Measurements from ENCODE around the gene CYTH3. TPM values are rescaled to one million over a fixed set of nuclear protein-coding genes. Genes with fewer than 3 reads are reported as not detected.

The CYTH3 gene
- total and polyA plus RNA-seq, 2 of the 13 experiments (the other 11 are each of a cell fraction or from before 2014, with no cell fraction given): 3.1 to 3.8 TPM

DNA sequence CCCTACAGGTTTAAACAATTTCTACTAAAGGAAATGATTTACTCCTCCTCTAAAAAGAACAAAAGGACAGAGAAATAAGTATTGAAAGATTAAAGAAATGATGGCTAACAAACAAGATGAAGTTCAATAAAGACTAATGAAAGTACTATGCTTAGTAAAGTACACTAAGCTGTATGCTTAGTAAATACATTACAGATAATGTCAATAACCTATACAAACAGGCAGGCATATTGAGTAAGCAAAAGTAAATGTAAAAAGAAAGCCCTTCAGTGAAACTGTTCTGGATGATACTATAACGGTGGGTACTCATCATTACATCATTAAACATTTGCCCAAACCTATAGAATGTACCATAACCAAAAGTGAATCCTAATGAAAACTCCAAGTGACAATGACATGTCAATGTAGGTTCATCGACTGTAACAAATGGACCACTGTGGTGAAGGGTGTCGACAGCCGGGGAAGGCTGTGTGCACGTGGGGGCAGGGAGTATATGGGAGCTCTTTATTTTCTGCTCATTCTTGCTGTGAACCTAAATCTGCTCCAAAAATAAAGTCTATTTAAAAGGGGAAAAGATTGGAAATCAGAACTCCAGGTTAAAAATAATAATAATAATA, 34.0 kb downstream of the CYTH3 start (continued):
- TF ChIP-seq, protein P1, sequence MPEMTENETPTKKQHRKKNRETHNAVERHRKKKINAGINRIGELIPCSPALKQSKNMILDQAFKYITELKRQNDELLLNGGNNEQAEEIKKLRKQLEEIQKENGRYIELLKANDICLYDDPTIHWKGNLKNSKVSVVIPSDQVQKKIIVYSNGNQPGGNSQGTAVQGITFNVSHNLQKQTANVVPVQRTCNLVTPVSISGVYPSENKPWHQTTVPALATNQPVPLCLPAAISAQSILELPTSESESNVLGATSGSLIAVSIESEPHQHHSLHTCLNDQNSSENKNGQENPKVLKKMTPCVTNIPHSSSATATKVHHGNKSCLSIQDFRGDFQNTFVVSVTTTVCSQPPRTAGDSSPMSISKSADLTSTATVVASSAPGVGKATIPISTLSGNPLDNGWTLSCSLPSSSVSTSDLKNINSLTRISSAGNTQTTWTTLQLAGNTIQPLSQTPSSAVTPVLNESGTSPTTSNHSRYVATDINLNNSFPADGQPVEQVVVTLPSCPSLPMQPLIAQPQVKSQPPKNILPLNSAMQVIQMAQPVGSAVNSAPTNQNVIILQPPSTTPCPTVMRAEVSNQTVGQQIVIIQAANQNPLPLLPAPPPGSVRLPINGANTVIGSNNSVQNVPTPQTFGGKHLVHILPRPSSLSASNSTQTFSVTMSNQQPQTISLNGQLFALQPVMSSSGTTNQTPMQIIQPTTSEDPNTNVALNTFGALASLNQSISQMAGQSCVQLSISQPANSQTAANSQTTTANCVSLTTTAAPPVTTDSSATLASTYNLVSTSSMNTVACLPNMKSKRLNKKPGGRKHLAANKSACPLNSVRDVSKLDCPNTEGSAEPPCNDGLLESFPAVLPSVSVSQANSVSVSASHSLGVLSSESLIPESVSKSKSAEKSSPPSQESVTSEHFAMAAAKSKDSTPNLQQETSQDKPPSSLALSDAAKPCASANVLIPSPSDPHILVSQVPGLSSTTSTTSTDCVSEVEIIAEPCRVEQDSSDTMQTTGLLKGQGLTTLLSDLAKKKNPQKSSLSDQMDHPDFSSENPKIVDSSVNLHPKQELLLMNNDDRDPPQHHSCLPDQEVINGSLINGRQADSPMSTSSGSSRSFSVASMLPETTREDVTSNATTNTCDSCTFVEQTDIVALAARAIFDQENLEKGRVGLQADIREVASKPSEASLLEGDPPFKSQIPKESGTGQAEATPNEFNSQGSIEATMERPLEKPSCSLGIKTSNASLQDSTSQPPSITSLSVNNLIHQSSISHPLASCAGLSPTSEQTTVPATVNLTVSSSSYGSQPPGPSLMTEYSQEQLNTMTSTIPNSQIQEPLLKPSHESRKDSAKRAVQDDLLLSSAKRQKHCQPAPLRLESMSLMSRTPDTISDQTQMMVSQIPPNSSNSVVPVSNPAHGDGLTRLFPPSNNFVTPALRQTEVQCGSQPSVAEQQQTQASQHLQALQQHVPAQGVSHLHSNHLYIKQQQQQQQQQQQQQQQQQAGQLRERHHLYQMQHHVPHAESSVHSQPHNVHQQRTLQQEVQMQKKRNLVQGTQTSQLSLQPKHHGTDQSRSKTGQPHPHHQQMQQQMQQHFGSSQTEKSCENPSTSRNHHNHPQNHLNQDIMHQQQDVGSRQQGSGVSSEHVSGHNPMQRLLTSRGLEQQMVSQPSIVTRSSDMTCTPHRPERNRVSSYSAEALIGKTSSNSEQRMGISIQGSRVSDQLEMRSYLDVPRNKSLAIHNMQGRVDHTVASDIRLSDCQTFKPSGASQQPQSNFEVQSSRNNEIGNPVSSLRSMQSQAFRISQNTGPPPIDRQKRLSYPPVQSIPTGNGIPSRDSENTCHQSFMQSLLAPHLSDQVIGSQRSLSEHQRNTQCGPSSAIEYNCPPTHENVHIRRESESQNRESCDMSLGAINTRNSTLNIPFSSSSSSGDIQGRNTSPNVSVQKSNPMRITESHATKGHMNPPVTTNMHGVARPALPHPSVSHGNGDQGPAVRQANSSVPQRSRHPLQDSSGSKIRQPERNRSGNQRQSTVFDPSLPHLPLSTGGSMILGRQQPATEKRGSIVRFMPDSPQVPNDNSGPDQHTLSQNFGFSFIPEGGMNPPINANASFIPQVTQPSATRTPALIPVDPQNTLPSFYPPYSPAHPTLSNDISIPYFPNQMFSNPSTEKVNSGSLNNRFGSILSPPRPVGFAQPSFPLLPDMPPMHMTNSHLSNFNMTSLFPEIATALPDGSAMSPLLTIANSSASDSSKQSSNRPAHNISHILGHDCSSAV (CRISPR knock-in tag; IDR thresholded peaks at IDR 0.05; ENCODE audit: borderline replicate concordance): no peak
- TF ChIP-seq ZNF552 (CRISPR knock-in tag; IDR thresholded peaks at IDR 0.05; ENCODE audit: borderline replicate concordance) (no peak), ZNF567 (CRISPR knock-in tag; IDR thresholded peaks at IDR 0.05; ENCODE audit: borderline replicate concordance) (no peak), BORCS8-MEF2B (CRISPR knock-in tag; IDR thresholded peaks at IDR 0.05) (no peak), NR2F1 (CRISPR knock-in tag; IDR thresholded peaks at IDR 0.05) (no peak), ARHGAP35 (CRISPR knock-in tag; IDR thresholded peaks at IDR 0.05; ENCODE audit: borderline replicate concordance) (no peak), SRY (CRISPR knock-in tag; IDR thresholded peaks at IDR 0.05) (no peak), ZNF121 (CRISPR knock-in tag; IDR thresholded peaks at IDR 0.05) (no peak), SUZ12 (IDR thresholded peaks at IDR 0.05; ENCODE audit: low read depth, low read length) (no peak)
- TF ChIP-seq, protein P2, sequence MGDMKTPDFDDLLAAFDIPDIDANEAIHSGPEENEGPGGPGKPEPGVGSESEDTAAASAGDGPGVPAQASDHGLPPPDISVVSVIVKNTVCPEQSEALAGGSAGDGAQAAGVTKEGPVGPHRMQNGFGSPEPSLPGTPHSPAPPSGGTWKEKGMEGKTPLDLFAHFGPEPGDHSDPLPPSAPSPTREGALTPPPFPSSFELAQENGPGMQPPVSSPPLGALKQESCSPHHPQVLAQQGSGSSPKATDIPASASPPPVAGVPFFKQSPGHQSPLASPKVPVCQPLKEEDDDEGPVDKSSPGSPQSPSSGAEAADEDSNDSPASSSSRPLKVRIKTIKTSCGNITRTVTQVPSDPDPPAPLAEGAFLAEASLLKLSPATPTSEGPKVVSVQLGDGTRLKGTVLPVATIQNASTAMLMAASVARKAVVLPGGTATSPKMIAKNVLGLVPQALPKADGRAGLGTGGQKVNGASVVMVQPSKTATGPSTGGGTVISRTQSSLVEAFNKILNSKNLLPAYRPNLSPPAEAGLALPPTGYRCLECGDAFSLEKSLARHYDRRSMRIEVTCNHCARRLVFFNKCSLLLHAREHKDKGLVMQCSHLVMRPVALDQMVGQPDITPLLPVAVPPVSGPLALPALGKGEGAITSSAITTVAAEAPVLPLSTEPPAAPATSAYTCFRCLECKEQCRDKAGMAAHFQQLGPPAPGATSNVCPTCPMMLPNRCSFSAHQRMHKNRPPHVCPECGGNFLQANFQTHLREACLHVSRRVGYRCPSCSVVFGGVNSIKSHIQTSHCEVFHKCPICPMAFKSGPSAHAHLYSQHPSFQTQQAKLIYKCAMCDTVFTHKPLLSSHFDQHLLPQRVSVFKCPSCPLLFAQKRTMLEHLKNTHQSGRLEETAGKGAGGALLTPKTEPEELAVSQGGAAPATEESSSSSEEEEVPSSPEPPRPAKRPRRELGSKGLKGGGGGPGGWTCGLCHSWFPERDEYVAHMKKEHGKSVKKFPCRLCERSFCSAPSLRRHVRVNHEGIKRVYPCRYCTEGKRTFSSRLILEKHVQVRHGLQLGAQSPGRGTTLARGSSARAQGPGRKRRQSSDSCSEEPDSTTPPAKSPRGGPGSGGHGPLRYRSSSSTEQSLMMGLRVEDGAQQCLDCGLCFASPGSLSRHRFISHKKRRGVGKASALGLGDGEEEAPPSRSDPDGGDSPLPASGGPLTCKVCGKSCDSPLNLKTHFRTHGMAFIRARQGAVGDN (CRISPR knock-in tag; IDR thresholded peaks at IDR 0.05): no peak
- TF ChIP-seq, protein P3, sequence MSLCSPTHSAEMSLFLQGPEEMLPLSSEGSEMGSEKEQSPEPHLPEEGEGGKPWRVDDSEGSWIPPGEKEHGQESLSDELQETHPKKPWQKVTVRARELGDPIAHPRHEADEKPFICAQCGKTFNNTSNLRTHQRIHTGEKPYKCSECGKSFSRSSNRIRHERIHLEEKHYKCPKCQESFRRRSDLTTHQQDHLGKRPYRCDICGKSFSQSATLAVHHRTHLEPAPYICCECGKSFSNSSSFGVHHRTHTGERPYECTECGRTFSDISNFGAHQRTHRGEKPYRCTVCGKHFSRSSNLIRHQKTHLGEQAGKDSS (CRISPR knock-in tag; IDR thresholded peaks at IDR 0.05; ENCODE audit: borderline replicate concordance, low read depth): no peak
